Tibial nerve (tissue), 4 donors: ENCODE measurements around the gene MYH11. TPM values are rescaled to one million over a fixed set of nuclear protein-coding genes. Genes with fewer than 3 reads are reported as not detected.

ENCODE experiments used
- DNase-seq, 2 donors: peaks; one replicate each; pipeline ENCODE4 v3.0.0-alpha.2; 2019; ENCODE audit warnings: low spot score in 2 of 2
- H3K27ac ChIP-seq, 4 donors: fragments of 200-600 bp; sonication (generic) in 3 of 4; one replicate each; pipeline ENCODE4 v1.5.1; 2017 to 2019; ENCODE audit warnings: mild to moderate bottlenecking in 1 of 4
- H3K27me3 ChIP-seq, 2 donors: fragments of 200-600 bp; sonication (generic) in 1 of 2; one replicate each; pipeline versions ENCODE4 v1.5.1 to v1.6.0; 2017 to 2019
- H3K36me3 ChIP-seq, 3 donors: fragments of 200-600 bp; sonication (generic); one replicate each; pipeline ENCODE4 v1.5.1; 2018 to 2019
- H3K4me1 ChIP-seq, 4 donors: fragments of 200-600 bp; sonication (generic) in 3 of 4; one replicate each; pipeline ENCODE4 v1.5.1; 2017 to 2019
- H3K4me3 ChIP-seq, 4 donors: fragments of 200-600 bp; sonication (generic) in 3 of 4; one replicate each; pipeline ENCODE4 v1.5.1; 2017 to 2019; ENCODE audit warnings: mild to moderate bottlenecking in 1 of 4, moderate library complexity in 1 of 4
- H3K9me3 ChIP-seq, 4 donors: fragments of 200-600 bp; sonication (generic) in 3 of 4; one replicate each; pipeline ENCODE4 v1.5.1; 2017 to 2019
- CTCF ChIP-seq, 5 experiments: fragments of 200-600 bp in 3 of 5; fragments of 450-650 bp in 2 of 5; sonication (generic) in 3 of 5; IDR thresholded peaks; one replicate each; pipeline ENCODE4 v1.5.1; 2016 to 2019; ENCODE audit warnings: antibody characterized with exemption in 5 of 5, mild to moderate bottlenecking in 3 of 5, moderate library complexity in 2 of 5
- EP300 ChIP-seq, 2 donors: sonication (generic); formaldehyde crosslinking; IDR thresholded peaks; one replicate each; pipeline ENCODE4 v1.6.1; 2017; ENCODE audit warnings: antibody characterized with exemption in 2 of 2, mild to moderate bottlenecking in 1 of 2
- POLR2A ChIP-seq, 2 donors: fragments of 450-650 bp; IDR thresholded peaks; one replicate each; pipeline ENCODE4 v1.6.1; 2017; ENCODE audit warnings: antibody characterized with exemption in 2 of 2, mild to moderate bottlenecking in 2 of 2, moderate library complexity in 2 of 2
- WGBS, 2 donors: methylation state at CpG; one replicate each; pipeline ENCODE4 v1.1.5; 2018; 5-methylcytosine and 5-hydroxymethylcytosine counted together
- total RNA-seq, 4 donors: library from RNA; depleted of rRNA; stranded (reverse); fragments of >200 nt; gene quantifications; one replicate each; pipeline ENCODE4 v1.1.0, GENCODE V29; 2016

Gene MYH11
- total RNA-seq, 4 donors from 2014 or later, result 33.7 to 90.9 (median 71.8) TPM

- no peak overlapping the region for H3K4me3 ChIP-seq
- H3K36me3 ChIP-seq, result no peaks in the 10 kb centered on the region
- no peak for DNase-seq
- H3K9me3 ChIP-seq, result no peaks in the 10 kb centered on the region
- 85 to 91% methylated on average over 6 of the region's 6 CpGs for WGBS, 2 donors
- no peaks in the 10 kb centered on the region for H3K27me3 ChIP-seq
- H3K27ac ChIP-seq, result no peak overlapping the region
- no peak for TF ChIP-seq CTCF (IDR thresholded peaks at IDR 0.05)
- no peak for TF ChIP-seq EP300 (IDR thresholded peaks at IDR 0.05)
- no peak for TF ChIP-seq POLR2A (IDR thresholded peaks at IDR 0.05)
- no peaks in the 10 kb centered on the region for H3K4me1 ChIP-seq
Measured at GRCh38 chr16:15836074-15836473, 20.8 kb downstream of the MYH11 start.

- H3K36me3 ChIP-seq, result no peaks in the 10 kb centered on the region
- no peak for DNase-seq
- H3K4me3 ChIP-seq, result no peak overlapping the region
- TF ChIP-seq EP300 (IDR thresholded peaks at IDR 0.05) (no peak), CTCF (IDR thresholded peaks at IDR 0.05) (no peak), POLR2A (IDR thresholded peaks at IDR 0.05) (no peak)
- no peaks in the 10 kb centered on the region for H3K9me3 ChIP-seq
- no peaks in the 10 kb centered on the region for H3K27me3 ChIP-seq
- no peaks in the 10 kb centered on the region for H3K4me1 ChIP-seq
- H3K27ac ChIP-seq, result no peak overlapping the region
- WGBS, 2 donors, result 33 to 34% methylated on average over 2 of the region's 2 CpGs
Measured at GRCh38 chr16:15835136-15835878, 21.5 kb downstream of the MYH11 start.

GRCh38 chr16:15834502-15834901 lies 22.3 kb downstream of the MYH11 start:
- no peak for DNase-seq
- Histone ChIP-seq H3K36me3 (no peaks in the 10 kb centered on the region), H3K27me3 (no peaks in the 10 kb centered on the region), H3K9me3 (no peaks in the 10 kb centered on the region), H3K4me1 (peaks cover 0 to 2% (median 0%) of the 10 kb centered on the region in 4 donors), H3K4me3 (no peak overlapping the region), H3K27ac (no peak overlapping the region)
- no peak for TF ChIP-seq POLR2A (IDR thresholded peaks at IDR 0.05)
- no peak for TF ChIP-seq EP300 (IDR thresholded peaks at IDR 0.05)
- no peak for TF ChIP-seq CTCF (IDR thresholded peaks at IDR 0.05)
- 82 to 88% methylated on average over 4 of the region's 4 CpGs for WGBS, 2 donors

- Histone ChIP-seq H3K4me1 (peaks cover 0 to 10% (median 0%) of the 10 kb centered on the region in 4 donors), H3K27me3 (no peaks in the 10 kb centered on the region), H3K9me3 (no peaks in the 10 kb centered on the region), H3K4me3 (no peak overlapping the region), H3K36me3 (no peaks in the 10 kb centered on the region), H3K27ac (no peak overlapping the region)
- no peak for TF ChIP-seq POLR2A (IDR thresholded peaks at IDR 0.05)
- WGBS, 2 donors, result 70% methylated on average over 9 of the region's 9 CpGs
- no peak for DNase-seq
Measured at GRCh38 chr16:15833541-15833940, 23.3 kb downstream of the MYH11 start.

- Histone ChIP-seq H3K4me1 (peaks cover 0 to 10% (median 0%) of the 10 kb centered on the region in 4 donors), H3K9me3 (no peaks in the 10 kb centered on the region), H3K27me3 (no peaks in the 10 kb centered on the region), H3K4me3 (no peak overlapping the region), H3K27ac (no peak overlapping the region), H3K36me3 (no peaks in the 10 kb centered on the region)
- DNase-seq, result no peak
- TF ChIP-seq EP300 (IDR thresholded peaks at IDR 0.05) (no peak), CTCF (IDR thresholded peaks at IDR 0.05) (no peak), POLR2A (IDR thresholded peaks at IDR 0.05) (no peak)
- 94 to 97% methylated on average over 6 of the region's 6 CpGs for WGBS, 2 donors
Measured at GRCh38 chr16:15832241-15832640, 24.6 kb downstream of the MYH11 start.
